Measurements from ENCODE around the gene DYRK1B.

Gene DYRK1B

DNA sequence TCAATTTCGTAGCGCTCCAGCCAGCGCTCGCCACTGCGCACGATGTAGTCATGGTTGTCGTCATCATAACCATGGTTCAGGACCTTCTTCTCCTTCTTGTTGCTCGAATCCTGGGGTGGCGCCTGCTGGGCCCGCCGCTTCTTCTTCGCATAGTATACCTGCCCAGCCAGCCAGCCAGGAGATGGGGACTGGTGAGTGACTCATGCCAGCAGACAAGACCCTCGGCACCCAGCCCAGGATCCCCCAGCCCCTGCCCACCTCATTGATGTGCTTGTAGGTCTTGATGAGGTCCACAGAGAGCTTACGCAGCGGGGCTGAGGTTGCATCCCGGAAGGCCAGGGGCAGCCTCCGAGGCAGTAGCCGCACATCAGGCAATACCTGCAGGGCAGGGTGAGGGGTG lies 3.6 kb downstream of the DYRK1B start:
- in situ Hi-C loops (cut with HindIII; ENCODE audit: low sequenced_read_pairs), result no loop called here
- TF ChIP-seq, protein P1, sequence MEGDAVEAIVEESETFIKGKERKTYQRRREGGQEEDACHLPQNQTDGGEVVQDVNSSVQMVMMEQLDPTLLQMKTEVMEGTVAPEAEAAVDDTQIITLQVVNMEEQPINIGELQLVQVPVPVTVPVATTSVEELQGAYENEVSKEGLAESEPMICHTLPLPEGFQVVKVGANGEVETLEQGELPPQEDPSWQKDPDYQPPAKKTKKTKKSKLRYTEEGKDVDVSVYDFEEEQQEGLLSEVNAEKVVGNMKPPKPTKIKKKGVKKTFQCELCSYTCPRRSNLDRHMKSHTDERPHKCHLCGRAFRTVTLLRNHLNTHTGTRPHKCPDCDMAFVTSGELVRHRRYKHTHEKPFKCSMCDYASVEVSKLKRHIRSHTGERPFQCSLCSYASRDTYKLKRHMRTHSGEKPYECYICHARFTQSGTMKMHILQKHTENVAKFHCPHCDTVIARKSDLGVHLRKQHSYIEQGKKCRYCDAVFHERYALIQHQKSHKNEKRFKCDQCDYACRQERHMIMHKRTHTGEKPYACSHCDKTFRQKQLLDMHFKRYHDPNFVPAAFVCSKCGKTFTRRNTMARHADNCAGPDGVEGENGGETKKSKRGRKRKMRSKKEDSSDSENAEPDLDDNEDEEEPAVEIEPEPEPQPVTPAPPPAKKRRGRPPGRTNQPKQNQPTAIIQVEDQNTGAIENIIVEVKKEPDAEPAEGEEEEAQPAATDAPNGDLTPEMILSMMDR (IDR thresholded peaks at IDR 0.05; ENCODE audit: low read depth, low read length, missing control alignments), result no peak
- H3K4me3 ChIP-seq (ENCODE audit: low read depth, low read length), result no peak overlapping the region
- no peak for DNase-seq (ENCODE audit: low read depth)

DNA sequence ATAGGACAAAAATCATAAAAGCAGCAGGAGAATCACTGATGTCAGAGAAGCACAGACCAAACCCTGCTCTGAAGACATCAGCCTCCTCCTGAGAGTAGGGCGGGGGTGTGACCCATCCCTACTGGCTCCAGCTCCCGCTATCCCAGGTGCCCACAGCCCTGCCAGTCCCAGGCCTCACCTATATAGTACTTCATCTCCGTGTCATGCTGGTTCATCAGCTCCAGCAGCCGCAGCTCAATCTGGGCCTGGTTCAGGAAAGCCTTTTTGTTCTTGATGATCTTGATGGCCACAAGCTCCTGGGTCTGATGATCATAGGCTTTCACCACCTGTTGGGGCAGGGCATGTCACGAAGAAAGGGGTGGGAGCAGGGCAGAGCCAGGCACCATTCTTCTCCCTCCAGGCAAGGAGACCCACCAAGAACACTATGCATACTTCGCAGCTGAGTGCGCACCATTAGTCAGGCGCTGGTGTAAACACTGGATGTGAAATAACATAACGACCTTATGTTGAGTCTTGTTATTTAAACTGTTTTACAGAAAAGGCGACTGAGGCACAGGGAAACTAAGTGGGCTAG lies 4.2 kb downstream of the DYRK1B start:
- DNase-seq (ENCODE audit: low read depth), result no peak
- no peak overlapping the region for H3K4me3 ChIP-seq (ENCODE audit: low read depth, low read length)
- TF ChIP-seq, protein P1 (IDR thresholded peaks at IDR 0.05; ENCODE audit: low read depth, low read length, missing control alignments), result no peak
- in situ Hi-C loops (cut with HindIII; ENCODE audit: low sequenced_read_pairs), result no loop called here

GRCh38 chr19:39828654-39829032 lies 5.3 kb downstream of the DYRK1B start:
- TF ChIP-seq, protein P1 (IDR thresholded peaks at IDR 0.05; ENCODE audit: low read depth, low read length, missing control alignments), result no peak
- in situ Hi-C loops (cut with HindIII; ENCODE audit: low sequenced_read_pairs), result no loop called here
- no peak overlapping the region for H3K4me3 ChIP-seq (ENCODE audit: low read depth, low read length)
- DNase-seq (ENCODE audit: low read depth), result no peak

GRCh38 chr19:39828015-39828653 lies 5.8 kb downstream of the DYRK1B start:
- TF ChIP-seq, protein P1 (IDR thresholded peaks at IDR 0.05; ENCODE audit: low read depth, low read length, missing control alignments), result no peak
- DNase-seq (ENCODE audit: low read depth), result no peak
- H3K4me3 ChIP-seq (ENCODE audit: low read depth, low read length), result no peak overlapping the region
- in situ Hi-C loops (cut with HindIII; ENCODE audit: low sequenced_read_pairs), result no loop called here

DNA sequence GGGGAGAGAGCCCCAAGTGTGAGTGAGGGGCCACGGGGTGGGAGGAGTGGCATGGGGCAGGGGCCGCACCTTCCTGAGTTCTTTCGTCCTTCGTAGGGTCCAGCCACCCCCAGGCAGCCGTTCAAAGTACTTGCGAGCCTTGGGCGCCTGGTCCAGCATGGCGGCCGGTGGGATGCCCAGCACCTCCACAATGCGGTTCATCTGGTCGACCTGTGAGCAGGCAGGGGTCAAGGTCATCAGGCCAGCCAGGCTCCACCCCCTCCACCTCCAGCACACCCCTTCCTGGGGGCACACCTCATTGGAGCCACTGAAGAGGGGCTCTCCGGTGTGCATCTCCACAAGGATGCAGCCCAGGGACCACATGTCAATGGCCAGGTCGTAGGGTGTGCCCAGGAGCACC lies 6.7 kb downstream of the DYRK1B start:
- no peak overlapping the region for H3K4me3 ChIP-seq (ENCODE audit: low read depth, low read length)
- DNase-seq (ENCODE audit: low read depth), result no peak
- TF ChIP-seq, protein P1 (IDR thresholded peaks at IDR 0.05; ENCODE audit: low read depth, low read length, missing control alignments), result no peak
- in situ Hi-C loops (cut with HindIII; ENCODE audit: low sequenced_read_pairs), result no loop called here

DNA sequence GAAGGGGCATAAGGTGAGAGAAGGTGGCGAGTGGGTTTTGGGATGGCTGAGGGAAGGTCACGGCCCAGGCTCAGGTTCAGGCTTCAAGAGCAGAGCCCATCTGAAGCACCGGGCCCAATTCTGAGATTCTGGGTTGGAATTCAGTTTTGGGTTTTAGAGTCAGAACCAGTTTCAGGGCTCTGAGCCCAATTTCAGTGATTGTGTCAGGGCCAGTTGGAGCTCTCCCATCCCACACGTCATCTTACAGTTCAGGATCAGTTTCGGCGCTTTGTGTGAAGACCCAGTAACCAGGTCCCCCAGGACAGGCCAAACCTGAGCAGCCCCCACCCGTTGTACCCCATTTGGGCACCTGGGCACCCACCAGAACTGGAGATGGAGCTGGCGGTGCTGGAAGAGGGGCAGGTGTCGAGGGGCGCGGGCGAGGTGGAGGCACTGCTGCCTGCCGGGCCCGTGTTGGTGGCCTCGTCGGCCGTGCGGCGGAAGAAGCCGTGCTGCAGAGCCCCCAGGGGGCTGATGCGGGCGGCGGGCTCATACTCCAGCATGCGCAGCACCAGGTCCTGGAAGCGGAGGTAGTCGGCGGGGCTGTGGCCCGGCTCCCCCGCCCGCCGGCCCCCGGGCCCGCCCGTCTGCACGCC lies 7.5 kb downstream of the DYRK1B start:
- H3K4me3 ChIP-seq (ENCODE audit: low read depth, low read length), result no peak overlapping the region
- DNase-seq (ENCODE audit: low read depth), result no peak
- TF ChIP-seq, protein P1 (IDR thresholded peaks at IDR 0.05; ENCODE audit: low read depth, low read length, missing control alignments), result no peak
- in situ Hi-C loops (cut with HindIII; ENCODE audit: low sequenced_read_pairs), result no loop called here

Data from astrocyte of the cerebellum (primary cell).